Panc1 (cell line): ENCODE measurements around the gene MS4A6E.

Experiments
- POLR2AphosphoS5 ChIP-seq: IDR thresholded peaks from 2 replicates; pipeline ENCODE4 v1.6.1; 2012; ENCODE audit warnings: mild to moderate bottlenecking, low read depth, low read length, moderate library complexity
- TF ChIP-seq, protein P1 (sequence below): fragments of 450-650 bp; IDR thresholded peaks from 2 replicates; pipeline ENCODE4 v1.5.1; 2017; ENCODE audit warnings: mild to moderate bottlenecking
- TF ChIP-seq, protein P2 (sequence below), 2 experiments: IDR thresholded peaks; 2 replicates each; pipeline ENCODE4 v1.6.1; 2011 to 2012; ENCODE audit warnings: low read depth in 2 of 2, control low read depth in 1 of 2, low read length in 1 of 2, mild to moderate bottlenecking in 1 of 2, moderate library complexity in 1 of 2; ENCODE audit not compliant: insufficient read depth in 1 of 2

DNA sequence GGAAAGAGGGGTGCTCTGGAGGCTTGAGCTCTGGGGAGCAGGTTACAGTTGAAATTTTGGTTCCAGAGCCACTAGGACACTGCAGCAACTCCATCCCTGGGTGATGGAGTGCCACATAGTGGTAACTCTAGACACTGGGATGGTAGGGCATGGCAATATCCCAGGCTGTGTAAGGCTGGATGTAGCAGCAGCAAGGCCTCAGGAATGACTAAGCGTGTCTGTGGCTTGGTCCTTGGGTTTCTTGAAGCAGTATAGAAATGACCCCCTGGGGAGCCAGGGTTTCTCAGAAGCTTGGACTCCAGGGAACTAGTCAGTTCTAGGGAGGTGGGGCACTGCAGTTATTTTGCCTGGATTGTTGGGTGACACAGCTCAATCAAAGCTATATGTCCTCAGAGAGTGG lies 38.5 kb upstream of the MS4A6E start:
- TF ChIP-seq POLR2AphosphoS5: no peak
- TF ChIP-seq, protein P1, sequence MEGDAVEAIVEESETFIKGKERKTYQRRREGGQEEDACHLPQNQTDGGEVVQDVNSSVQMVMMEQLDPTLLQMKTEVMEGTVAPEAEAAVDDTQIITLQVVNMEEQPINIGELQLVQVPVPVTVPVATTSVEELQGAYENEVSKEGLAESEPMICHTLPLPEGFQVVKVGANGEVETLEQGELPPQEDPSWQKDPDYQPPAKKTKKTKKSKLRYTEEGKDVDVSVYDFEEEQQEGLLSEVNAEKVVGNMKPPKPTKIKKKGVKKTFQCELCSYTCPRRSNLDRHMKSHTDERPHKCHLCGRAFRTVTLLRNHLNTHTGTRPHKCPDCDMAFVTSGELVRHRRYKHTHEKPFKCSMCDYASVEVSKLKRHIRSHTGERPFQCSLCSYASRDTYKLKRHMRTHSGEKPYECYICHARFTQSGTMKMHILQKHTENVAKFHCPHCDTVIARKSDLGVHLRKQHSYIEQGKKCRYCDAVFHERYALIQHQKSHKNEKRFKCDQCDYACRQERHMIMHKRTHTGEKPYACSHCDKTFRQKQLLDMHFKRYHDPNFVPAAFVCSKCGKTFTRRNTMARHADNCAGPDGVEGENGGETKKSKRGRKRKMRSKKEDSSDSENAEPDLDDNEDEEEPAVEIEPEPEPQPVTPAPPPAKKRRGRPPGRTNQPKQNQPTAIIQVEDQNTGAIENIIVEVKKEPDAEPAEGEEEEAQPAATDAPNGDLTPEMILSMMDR: no peak
- TF ChIP-seq, protein P2, sequence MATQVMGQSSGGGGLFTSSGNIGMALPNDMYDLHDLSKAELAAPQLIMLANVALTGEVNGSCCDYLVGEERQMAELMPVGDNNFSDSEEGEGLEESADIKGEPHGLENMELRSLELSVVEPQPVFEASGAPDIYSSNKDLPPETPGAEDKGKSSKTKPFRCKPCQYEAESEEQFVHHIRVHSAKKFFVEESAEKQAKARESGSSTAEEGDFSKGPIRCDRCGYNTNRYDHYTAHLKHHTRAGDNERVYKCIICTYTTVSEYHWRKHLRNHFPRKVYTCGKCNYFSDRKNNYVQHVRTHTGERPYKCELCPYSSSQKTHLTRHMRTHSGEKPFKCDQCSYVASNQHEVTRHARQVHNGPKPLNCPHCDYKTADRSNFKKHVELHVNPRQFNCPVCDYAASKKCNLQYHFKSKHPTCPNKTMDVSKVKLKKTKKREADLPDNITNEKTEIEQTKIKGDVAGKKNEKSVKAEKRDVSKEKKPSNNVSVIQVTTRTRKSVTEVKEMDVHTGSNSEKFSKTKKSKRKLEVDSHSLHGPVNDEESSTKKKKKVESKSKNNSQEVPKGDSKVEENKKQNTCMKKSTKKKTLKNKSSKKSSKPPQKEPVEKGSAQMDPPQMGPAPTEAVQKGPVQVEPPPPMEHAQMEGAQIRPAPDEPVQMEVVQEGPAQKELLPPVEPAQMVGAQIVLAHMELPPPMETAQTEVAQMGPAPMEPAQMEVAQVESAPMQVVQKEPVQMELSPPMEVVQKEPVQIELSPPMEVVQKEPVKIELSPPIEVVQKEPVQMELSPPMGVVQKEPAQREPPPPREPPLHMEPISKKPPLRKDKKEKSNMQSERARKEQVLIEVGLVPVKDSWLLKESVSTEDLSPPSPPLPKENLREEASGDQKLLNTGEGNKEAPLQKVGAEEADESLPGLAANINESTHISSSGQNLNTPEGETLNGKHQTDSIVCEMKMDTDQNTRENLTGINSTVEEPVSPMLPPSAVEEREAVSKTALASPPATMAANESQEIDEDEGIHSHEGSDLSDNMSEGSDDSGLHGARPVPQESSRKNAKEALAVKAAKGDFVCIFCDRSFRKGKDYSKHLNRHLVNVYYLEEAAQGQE (IDR thresholded peaks at IDR 0.05; ENCODE audit: insufficient read depth in 1 of 2, low read depth in 2 of 2, low read length in 1 of 2): no peak
